Colonic mucosa (tissue), 4 donors: ENCODE measurements around the gene PYY. TPM values are rescaled to one million over a fixed set of nuclear protein-coding genes. Genes with fewer than 3 reads are reported as not detected.
"Not testable (repeated sequence)": the region's sequence is repeated elsewhere in the genome, so short reads cannot be mapped to it uniquely, and the experiment has no call there.

Experiments used
- DNase-seq: peaks from one replicate; pipeline ENCODE4 v3.0.0-alpha.2; 2020
- H3K27ac ChIP-seq: fragments of 200-600 bp; one replicate; pipeline ENCODE4 v1.8.0; 2021
- H3K27me3 ChIP-seq: fragments of 200-600 bp; one replicate; pipeline ENCODE4 v1.8.0; 2021
- H3K36me3 ChIP-seq: fragments of 200-600 bp; one replicate; pipeline ENCODE4 v1.8.0; 2021
- H3K4me1 ChIP-seq: fragments of 200-600 bp; one replicate; pipeline ENCODE4 v1.8.0; 2021; ENCODE audit warnings: mild to moderate bottlenecking
- H3K4me3 ChIP-seq: fragments of 200-600 bp; one replicate; pipeline ENCODE4 v1.8.0; 2021
- H3K9ac ChIP-seq, 2 donors: one replicate each; pipeline ENCODE4 v1.7.0; 2013; ENCODE audit warnings: control low read depth in 2 of 2, low read depth in 2 of 2, low read length in 2 of 2
- H3K9me3 ChIP-seq: fragments of 200-600 bp; one replicate; pipeline ENCODE4 v1.8.0; 2021
- intact Hi-C: fragments of 100-400 bp; cut with DNase I; formaldehyde crosslinking; loops from one replicate; pipeline ENCODE4 v1.14.1; 2022
- total RNA-seq, 2 donors: library from RNA; stranded (reverse); fragmentation: NEBNext Ultra II Directional in 1 of 2; extraction: Animal tissue kit (Norgen Biotek cat#: 25700) in 1 of 2; gene quantifications; one replicate each; pipeline ENCODE4 v1.2.1, GENCODE V29; 2021
- TF ChIP-seq, protein P1 (sequence below): fragments of 200-600 bp; IDR thresholded peaks from one replicate; pipeline ENCODE4 v1.8.0; 2022; ENCODE audit warnings: antibody characterized with exemption, mild to moderate bottlenecking
- donor health status: healthy.
- donor health status: DM: no; HTN: no; CAD: no.
- donor health status: DM: no; HTN: no; CAD: no.

The PYY gene
- total RNA-seq, 2 donors from 2014 or later = 73.8 to 258 TPM

DNA sequence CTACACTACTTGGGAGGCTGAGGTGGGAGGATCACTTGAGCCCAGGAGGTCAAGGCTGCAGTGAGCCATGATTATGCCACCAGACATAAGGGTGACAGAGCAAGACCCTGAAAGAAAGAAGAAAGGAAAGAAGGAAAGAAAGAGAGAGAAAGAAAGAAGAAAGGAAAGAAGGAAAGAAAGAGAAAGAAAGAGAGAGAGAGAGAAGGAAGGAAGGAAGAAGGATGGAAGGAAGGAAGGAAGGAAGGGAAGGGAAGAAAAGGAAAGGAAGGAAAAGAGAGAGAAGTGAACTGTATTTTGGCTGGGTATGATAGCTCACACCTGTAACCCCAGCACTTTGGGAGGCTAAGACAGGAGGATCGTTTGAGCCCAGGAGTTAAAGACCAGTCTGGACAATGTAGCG lies 24.3 kb upstream of the PYY start:
- Histone ChIP-seq H3K27me3 (peaks cover 8% of the 10 kb centered on the region), H3K9me3 (no peaks in the 10 kb centered on the region), H3K36me3 (no peaks in the 10 kb centered on the region), H3K9ac (no peak overlapping the region), H3K27ac (no peak overlapping the region), H3K4me1 (no peaks in the 10 kb centered on the region), H3K4me3 (no peak overlapping the region)
- DNase-seq = no peak
- TF ChIP-seq, protein P1, sequence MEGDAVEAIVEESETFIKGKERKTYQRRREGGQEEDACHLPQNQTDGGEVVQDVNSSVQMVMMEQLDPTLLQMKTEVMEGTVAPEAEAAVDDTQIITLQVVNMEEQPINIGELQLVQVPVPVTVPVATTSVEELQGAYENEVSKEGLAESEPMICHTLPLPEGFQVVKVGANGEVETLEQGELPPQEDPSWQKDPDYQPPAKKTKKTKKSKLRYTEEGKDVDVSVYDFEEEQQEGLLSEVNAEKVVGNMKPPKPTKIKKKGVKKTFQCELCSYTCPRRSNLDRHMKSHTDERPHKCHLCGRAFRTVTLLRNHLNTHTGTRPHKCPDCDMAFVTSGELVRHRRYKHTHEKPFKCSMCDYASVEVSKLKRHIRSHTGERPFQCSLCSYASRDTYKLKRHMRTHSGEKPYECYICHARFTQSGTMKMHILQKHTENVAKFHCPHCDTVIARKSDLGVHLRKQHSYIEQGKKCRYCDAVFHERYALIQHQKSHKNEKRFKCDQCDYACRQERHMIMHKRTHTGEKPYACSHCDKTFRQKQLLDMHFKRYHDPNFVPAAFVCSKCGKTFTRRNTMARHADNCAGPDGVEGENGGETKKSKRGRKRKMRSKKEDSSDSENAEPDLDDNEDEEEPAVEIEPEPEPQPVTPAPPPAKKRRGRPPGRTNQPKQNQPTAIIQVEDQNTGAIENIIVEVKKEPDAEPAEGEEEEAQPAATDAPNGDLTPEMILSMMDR = no peak
- intact Hi-C loops = no loop called here

GRCh38 chr17:43976963-43977837 lies 23.5 kb upstream of the PYY start:
- H3K4me3 ChIP-seq = no peak overlapping the region
- H3K36me3 ChIP-seq = no peaks in the 10 kb centered on the region
- no peaks in the 10 kb centered on the region for H3K4me1 ChIP-seq
- no peak overlapping the region for H3K27ac ChIP-seq
- DNase-seq = no peak
- TF ChIP-seq, protein P1 = no peak
- intact Hi-C loops = no loop called here
- no peak overlapping the region for H3K9ac ChIP-seq
- H3K27me3 ChIP-seq = peaks cover 1% of the 10 kb centered on the region
- H3K9me3 ChIP-seq = no peaks in the 10 kb centered on the region

- TF ChIP-seq, protein P1 = no peak
- H3K4me1 ChIP-seq = no peaks in the 10 kb centered on the region
- no peaks in the 10 kb centered on the region for H3K36me3 ChIP-seq
- H3K27me3 ChIP-seq = no peaks in the 10 kb centered on the region
- no peak for DNase-seq
- intact Hi-C loops = no loop called here
- H3K9me3 ChIP-seq = no peaks in the 10 kb centered on the region
- H3K9ac ChIP-seq = no peak overlapping the region
- no peak overlapping the region for H3K27ac ChIP-seq
- H3K4me3 ChIP-seq = no peak overlapping the region
Measured at GRCh38 chr17:43975898-43976297, 22.2 kb upstream of the PYY start.

DNA sequence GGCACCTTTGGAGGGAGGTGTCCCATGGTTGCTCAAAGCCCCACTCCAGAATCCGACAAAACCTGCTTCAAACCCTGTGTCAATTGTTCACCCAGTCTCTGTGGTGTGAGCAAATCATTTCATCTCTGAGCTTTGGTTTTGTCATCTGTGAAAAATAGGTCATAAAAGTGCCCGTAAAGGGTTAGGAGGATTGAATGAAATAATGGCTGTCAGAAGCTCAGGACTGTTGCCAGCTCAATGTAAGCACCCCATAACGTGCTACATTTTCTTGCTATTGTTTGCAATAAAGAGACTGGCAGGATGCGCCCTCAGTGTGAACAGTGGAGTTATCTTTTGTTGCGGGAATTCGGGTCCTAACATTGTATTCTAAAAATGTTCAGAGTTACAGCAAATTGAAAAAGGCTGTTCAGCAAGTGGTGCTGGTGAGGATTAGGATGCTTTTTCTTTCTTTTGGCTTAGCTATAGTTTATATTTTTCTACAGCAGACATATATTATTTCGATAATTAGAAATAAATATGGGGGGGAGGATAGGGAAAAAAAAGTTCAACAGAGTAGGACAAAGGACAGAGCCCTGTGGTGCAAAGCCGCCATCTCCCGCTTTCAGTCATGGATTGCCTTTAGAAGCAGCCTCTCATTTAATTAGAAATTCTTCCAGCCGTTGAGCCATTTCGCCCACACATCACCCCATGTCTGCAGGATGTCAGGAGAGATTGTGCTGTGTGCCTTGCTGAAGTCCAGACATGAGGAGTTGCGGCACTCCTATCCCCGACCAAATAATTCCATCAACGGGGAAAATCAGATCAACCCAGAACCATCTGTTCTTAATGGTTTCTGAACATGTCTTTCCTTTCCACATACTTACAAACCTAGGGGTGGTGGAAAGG lies 20.9 kb upstream of the PYY start:
- intact Hi-C loops = no loop called here
- H3K9ac ChIP-seq = no peak overlapping the region
- H3K27me3 ChIP-seq = no peaks in the 10 kb centered on the region
- TF ChIP-seq, protein P1 = no peak
- H3K36me3 ChIP-seq = no peaks in the 10 kb centered on the region
- no peak overlapping the region for H3K27ac ChIP-seq
- no peaks in the 10 kb centered on the region for H3K9me3 ChIP-seq
- H3K4me1 ChIP-seq = no peaks in the 10 kb centered on the region
- DNase-seq = no peak
- no peak overlapping the region for H3K4me3 ChIP-seq

DNA sequence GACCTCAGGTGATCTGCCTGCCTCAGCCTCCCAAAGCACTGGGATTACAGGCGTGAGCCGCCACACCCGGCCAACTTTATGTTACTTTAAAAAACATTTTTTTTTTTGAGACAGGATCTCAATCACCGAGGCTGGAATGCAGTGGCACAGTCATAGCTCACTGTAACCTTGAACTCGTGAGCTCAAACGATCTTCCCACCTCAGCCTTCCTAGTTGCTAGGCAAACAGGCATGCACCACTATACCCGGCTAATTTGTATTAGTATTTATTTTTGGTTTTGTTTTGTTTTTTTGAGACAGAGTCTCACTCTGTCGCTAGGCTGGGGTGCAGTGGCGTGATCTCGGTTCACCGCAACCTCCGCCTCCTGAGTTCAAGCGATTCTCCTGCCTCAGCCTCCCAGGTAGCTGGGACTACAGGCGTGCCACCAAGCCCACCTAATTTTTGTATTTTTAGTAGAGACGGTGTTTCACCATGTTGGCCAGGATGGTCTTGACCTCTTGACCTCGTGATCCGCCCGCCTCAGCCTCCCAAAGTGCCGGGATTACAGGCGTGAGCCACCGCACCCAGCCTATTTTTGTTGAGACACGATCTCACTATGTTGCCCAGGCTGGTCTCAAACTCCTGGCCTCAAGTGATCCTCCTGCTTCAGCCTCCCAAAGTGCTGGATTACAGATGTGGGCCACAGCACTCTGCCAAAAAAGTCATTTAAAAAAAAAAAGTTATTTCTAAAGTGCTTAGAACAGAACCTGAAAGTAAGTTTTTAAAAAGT lies 18.9 kb upstream of the PYY start:
- H3K27me3 ChIP-seq, H3K27ac ChIP-seq, H3K9ac ChIP-seq, H3K4me1 ChIP-seq, H3K4me3 ChIP-seq, H3K9me3 ChIP-seq, intact Hi-C loops, H3K36me3 ChIP-seq, DNase-seq: not testable (repeated sequence)

DNA sequence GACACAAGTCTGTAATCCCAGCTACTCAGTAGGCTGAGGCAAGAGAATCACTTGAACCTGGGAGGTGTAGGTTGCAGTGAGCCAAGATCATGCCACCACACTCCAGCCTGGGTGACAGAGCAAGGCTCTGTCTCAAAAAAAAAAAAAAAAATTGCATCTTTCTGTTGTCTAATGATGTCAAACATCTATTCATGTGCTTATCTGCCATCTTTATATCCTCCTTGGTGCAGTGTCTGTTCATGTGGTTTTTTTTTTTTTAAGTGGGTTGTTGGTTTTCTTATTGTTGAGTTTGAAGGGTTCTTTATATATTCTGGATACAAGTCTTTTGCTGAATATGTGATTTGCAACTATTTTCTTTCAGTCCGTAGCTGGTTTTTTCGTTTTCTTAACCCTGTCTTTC lies 17.7 kb upstream of the PYY start:
- H3K4me3 ChIP-seq, intact Hi-C loops, H3K36me3 ChIP-seq, H3K27me3 ChIP-seq, H3K9me3 ChIP-seq, DNase-seq, H3K27ac ChIP-seq, H3K9ac ChIP-seq, H3K4me1 ChIP-seq: not testable (repeated sequence)
